ENCODE data around the gene SPAG9.

DNA sequence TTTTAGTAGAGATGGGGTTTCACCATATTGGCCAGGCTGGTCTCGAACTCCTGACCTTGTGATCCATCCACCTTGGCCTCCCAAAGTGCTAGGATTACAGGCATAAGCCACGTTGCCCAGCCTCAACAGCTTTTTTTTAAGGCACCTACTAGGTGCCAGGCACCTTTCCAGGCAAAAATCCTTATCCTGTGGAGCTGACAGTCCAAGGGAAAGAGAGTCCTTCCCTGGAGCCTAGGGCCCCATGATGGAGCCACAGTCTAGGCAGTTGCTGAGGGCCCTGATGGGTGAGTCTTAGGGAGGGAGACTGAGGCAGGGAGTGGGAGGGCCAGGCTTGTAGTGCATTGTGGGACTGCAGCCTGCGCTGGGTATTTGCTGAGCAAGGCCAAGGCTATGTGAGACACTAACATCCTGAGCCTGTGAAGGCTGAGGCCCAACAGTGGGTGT is 174.9 kb downstream of the SPAG9 start:
- TF ChIP-seq, protein P1, sequence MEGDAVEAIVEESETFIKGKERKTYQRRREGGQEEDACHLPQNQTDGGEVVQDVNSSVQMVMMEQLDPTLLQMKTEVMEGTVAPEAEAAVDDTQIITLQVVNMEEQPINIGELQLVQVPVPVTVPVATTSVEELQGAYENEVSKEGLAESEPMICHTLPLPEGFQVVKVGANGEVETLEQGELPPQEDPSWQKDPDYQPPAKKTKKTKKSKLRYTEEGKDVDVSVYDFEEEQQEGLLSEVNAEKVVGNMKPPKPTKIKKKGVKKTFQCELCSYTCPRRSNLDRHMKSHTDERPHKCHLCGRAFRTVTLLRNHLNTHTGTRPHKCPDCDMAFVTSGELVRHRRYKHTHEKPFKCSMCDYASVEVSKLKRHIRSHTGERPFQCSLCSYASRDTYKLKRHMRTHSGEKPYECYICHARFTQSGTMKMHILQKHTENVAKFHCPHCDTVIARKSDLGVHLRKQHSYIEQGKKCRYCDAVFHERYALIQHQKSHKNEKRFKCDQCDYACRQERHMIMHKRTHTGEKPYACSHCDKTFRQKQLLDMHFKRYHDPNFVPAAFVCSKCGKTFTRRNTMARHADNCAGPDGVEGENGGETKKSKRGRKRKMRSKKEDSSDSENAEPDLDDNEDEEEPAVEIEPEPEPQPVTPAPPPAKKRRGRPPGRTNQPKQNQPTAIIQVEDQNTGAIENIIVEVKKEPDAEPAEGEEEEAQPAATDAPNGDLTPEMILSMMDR (IDR thresholded peaks at IDR 0.05) = no peak
- no peak for TF ChIP-seq POLR2A (IDR thresholded peaks at IDR 0.05)
